KMS-11 (cell line): ENCODE measurements around the gene HPCAL1.

Source experiments
- H2AFZ ChIP-seq: fragments of 200-600 bp; sonication (generic); 2 replicates; pipeline ENCODE4 v1.6.1; 2016; ENCODE audit warnings: antibody characterized with exemption, mixed run types, low read depth
- H3K27ac ChIP-seq: fragments of 200-600 bp; sonication (generic); 2 replicates; pipeline ENCODE4 v1.6.1; 2016; ENCODE audit warnings: mild to moderate bottlenecking, mixed run types
- H3K27me3 ChIP-seq: fragments of 200-600 bp; sonication (generic); 2 replicates; pipeline ENCODE4 v1.6.1; 2017; ENCODE audit warnings: mild to moderate bottlenecking, low read depth, mixed run types, moderate library complexity; ENCODE audit not compliant: insufficient read depth
- H3K36me3 ChIP-seq: fragments of 200-600 bp; sonication (generic); 2 replicates; pipeline ENCODE4 v1.6.1; 2017; ENCODE audit warnings: mild to moderate bottlenecking, mixed run types; ENCODE audit not compliant: insufficient read depth
- H3K4me1 ChIP-seq: fragments of 200-600 bp; sonication (generic); 2 replicates; pipeline ENCODE4 v1.6.1; 2016; ENCODE audit warnings: mild to moderate bottlenecking, low read depth, mixed run types; ENCODE audit not compliant: poor library complexity, severe bottlenecking
- H3K4me2 ChIP-seq: fragments of 200-600 bp; sonication (generic); 2 replicates; pipeline ENCODE4 v1.7.0; 2016; ENCODE audit warnings: mild to moderate bottlenecking, mixed run types
- H3K4me3 ChIP-seq: fragments of 200-600 bp; sonication (generic); IDR thresholded peaks from 2 replicates; pipeline ENCODE4 v1.6.1; 2017; ENCODE audit warnings: low read depth, low read length, mixed read lengths; ENCODE audit not compliant: insufficient read depth
- H3K79me2 ChIP-seq: fragments of 200-600 bp; sonication (generic); 2 replicates; pipeline ENCODE4 v1.6.1; 2016; ENCODE audit warnings: low read depth, mixed run types; ENCODE audit not compliant: insufficient read depth
- H3K9ac ChIP-seq: fragments of 200-600 bp; sonication (generic); 2 replicates; pipeline ENCODE4 v1.6.1; 2016; ENCODE audit warnings: mild to moderate bottlenecking, mixed run types
- H4K20me1 ChIP-seq: fragments of 200-600 bp; sonication (generic); 2 replicates; pipeline ENCODE4 v1.6.1; 2016; ENCODE audit warnings: mild to moderate bottlenecking, mixed run types; ENCODE audit not compliant: insufficient read depth
- CTCF ChIP-seq: fragments of 200-600 bp; sonication (generic); conservative IDR thresholded peaks from 2 replicates; pipeline ENCODE4 v1.6.1; 2017; ENCODE audit warnings: low read depth, mild to moderate bottlenecking, antibody characterized with exemption, low read length, moderate library complexity, mixed read lengths

The HPCAL1 gene

GRCh38 chr2:10332402-10333246 is 29.9 kb downstream of the HPCAL1 start:
- H3K4me1 ChIP-seq: peaks cover 4% of the 10 kb centered on the region
- no peaks in the 10 kb centered on the region for H4K20me1 ChIP-seq
- no peak overlapping the region for H3K9ac ChIP-seq
- no peaks in the 10 kb centered on the region for H3K79me2 ChIP-seq
- no peak for TF ChIP-seq CTCF
- no peak overlapping the region for H3K4me2 ChIP-seq
- H3K36me3 ChIP-seq: no peaks in the 10 kb centered on the region
- no peaks in the 10 kb centered on the region for H3K27me3 ChIP-seq
- H3K27ac ChIP-seq: no peak overlapping the region
- no peak overlapping the region for H2AFZ ChIP-seq
- no peak overlapping the region for H3K4me3 ChIP-seq

GRCh38 chr2:10333247-10333613 is 30.5 kb downstream of the HPCAL1 start:
- Histone ChIP-seq H3K27me3 (no peaks in the 10 kb centered on the region), H4K20me1 (no peaks in the 10 kb centered on the region), H3K4me3 (no peak overlapping the region), H3K4me1 (peaks cover under 1% of the 10 kb centered on the region), H3K79me2 (no peaks in the 10 kb centered on the region), H3K9ac (no peak overlapping the region), H3K36me3 (no peaks in the 10 kb centered on the region), H3K4me2 (no peak overlapping the region), H2AFZ (no peak overlapping the region), H3K27ac (no peak overlapping the region)
- TF ChIP-seq CTCF: no peak

GRCh38 chr2:10333966-10334365 is 31.3 kb downstream of the HPCAL1 start:
- Histone ChIP-seq H3K4me3 (no peak overlapping the region), H3K9ac (no peak overlapping the region), H3K27ac (no peak overlapping the region), H3K27me3 (no peaks in the 10 kb centered on the region), H3K4me1 (no peaks in the 10 kb centered on the region), H3K4me2 (no peak overlapping the region), H2AFZ (no peak overlapping the region), H4K20me1 (no peaks in the 10 kb centered on the region), H3K36me3 (no peaks in the 10 kb centered on the region), H3K79me2 (no peaks in the 10 kb centered on the region)
- no peak for TF ChIP-seq CTCF

- no peaks in the 10 kb centered on the region for H3K79me2 ChIP-seq
- no peak overlapping the region for H3K4me3 ChIP-seq
- H3K9ac ChIP-seq: no peak overlapping the region
- no peaks in the 10 kb centered on the region for H3K4me1 ChIP-seq
- no peaks in the 10 kb centered on the region for H3K36me3 ChIP-seq
- no peaks in the 10 kb centered on the region for H3K27me3 ChIP-seq
- no peak overlapping the region for H2AFZ ChIP-seq
- TF ChIP-seq CTCF: no peak
- no peak overlapping the region for H3K27ac ChIP-seq
- H4K20me1 ChIP-seq: no peaks in the 10 kb centered on the region
- H3K4me2 ChIP-seq: no peak overlapping the region
Measured at GRCh38 chr2:10335046-10335840, 32.5 kb downstream of the HPCAL1 start.
